Upper lobe of left lung (tissue), 4 donors: ENCODE results near the gene FBN3.

Experiments used
- POLR2A ChIP-seq, 4 donors: fragments of 450-650 bp; IDR thresholded peaks; one replicate each; pipeline ENCODE4 v1.5.1; 2016 to 2017; ENCODE audit warnings: antibody characterized with exemption in 4 of 4, mild to moderate bottlenecking in 2 of 4
- TF ChIP-seq, protein P1 (sequence below), 6 experiments: fragments of 450-650 bp in 4 of 6; fragments of 200-600 bp in 2 of 6; sonication (generic) in 2 of 6; IDR thresholded peaks; one replicate each; pipeline ENCODE4 v1.5.1; 2016 to 2019; ENCODE audit warnings: antibody characterized with exemption in 6 of 6

DNA sequence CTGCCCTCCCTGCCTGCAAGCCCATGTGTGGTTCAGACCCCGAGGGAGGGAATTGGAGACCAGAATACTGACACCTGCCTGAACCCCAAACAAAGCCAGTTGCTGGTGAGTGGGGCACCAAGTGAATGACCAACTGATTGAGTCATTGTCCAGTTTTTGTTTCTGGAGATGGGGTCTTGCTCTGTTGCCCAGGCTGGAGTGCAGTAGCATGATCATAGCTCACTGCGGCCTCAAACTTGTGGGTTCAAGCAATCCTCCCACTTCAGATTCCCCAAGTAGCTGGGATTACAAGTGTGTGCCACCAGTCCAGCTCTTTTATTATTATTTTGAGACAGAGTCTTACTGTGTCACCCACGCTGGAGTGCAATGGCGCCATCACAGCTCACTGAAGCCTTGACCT is 92.9 kb downstream of the FBN3 start:
- TF ChIP-seq, protein P1, sequence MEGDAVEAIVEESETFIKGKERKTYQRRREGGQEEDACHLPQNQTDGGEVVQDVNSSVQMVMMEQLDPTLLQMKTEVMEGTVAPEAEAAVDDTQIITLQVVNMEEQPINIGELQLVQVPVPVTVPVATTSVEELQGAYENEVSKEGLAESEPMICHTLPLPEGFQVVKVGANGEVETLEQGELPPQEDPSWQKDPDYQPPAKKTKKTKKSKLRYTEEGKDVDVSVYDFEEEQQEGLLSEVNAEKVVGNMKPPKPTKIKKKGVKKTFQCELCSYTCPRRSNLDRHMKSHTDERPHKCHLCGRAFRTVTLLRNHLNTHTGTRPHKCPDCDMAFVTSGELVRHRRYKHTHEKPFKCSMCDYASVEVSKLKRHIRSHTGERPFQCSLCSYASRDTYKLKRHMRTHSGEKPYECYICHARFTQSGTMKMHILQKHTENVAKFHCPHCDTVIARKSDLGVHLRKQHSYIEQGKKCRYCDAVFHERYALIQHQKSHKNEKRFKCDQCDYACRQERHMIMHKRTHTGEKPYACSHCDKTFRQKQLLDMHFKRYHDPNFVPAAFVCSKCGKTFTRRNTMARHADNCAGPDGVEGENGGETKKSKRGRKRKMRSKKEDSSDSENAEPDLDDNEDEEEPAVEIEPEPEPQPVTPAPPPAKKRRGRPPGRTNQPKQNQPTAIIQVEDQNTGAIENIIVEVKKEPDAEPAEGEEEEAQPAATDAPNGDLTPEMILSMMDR (IDR thresholded peaks at IDR 0.05): no peak
- TF ChIP-seq POLR2A (IDR thresholded peaks at IDR 0.05): no peak
